Breast epithelium (tissue), 4 donors: ENCODE measurements around the gene PTMS. TPM values are rescaled to one million over a fixed set of nuclear protein-coding genes. Genes with fewer than 3 reads are reported as not detected.

Experiments used
- DNase-seq, 2 donors: peaks; one replicate each; pipeline ENCODE4 v3.0.0-alpha.2; 2019; ENCODE audit warnings: low spot score in 2 of 2
- H3K27ac ChIP-seq, 2 donors: fragments of 200-600 bp; sonication (generic) in 1 of 2; one replicate each; pipeline ENCODE4 v1.5.1; 2016 to 2019; ENCODE audit warnings: mild to moderate bottlenecking in 1 of 2
- H3K27me3 ChIP-seq, 2 donors: fragments of 200-600 bp; sonication (generic) in 1 of 2; one replicate each; pipeline versions ENCODE4 v1.5.1 to v1.6.0; 2017 to 2019; ENCODE audit warnings: control low read depth in 1 of 2, mild to moderate bottlenecking in 1 of 2
- H3K36me3 ChIP-seq: fragments of 200-600 bp; one replicate; pipeline ENCODE4 v1.5.1; 2019
- H3K4me1 ChIP-seq, 2 donors: fragments of 200-600 bp; sonication (generic); one replicate each; pipeline ENCODE4 v1.5.1; 2016 to 2019; ENCODE audit warnings: control low read depth in 1 of 2
- H3K4me3 ChIP-seq, 3 donors: fragments of 200-600 bp; sonication (generic); 1 replicate in 2 of 3; 2 replicates in 1 of 3; pipeline ENCODE4 v1.5.1; 2016 to 2019; ENCODE audit warnings: mild to moderate bottlenecking in 3 of 3, moderate library complexity in 2 of 3
- H3K9me3 ChIP-seq, 2 donors: fragments of 200-600 bp; sonication (generic) in 1 of 2; one replicate each; pipeline ENCODE4 v1.5.1; 2016 to 2019; ENCODE audit warnings: control low read depth in 1 of 2
- POLR2A ChIP-seq: fragments of 450-650 bp; IDR thresholded peaks from one replicate; pipeline ENCODE4 v1.6.1; 2016; ENCODE audit warnings: antibody characterized with exemption, mild to moderate bottlenecking, moderate library complexity
- POLR2AphosphoS5 ChIP-seq, 3 donors: sonication (generic); formaldehyde crosslinking; IDR thresholded peaks; one replicate each; pipeline ENCODE4 v1.6.1; 2017; ENCODE audit warnings: antibody characterized with exemption in 3 of 3
- intact Hi-C: fragments of 100-400 bp; cut with DNase I; formaldehyde crosslinking; loops from one replicate; pipeline ENCODE4 v1.15.1; 2023; ENCODE audit warnings: low total_unique reads
- total RNA-seq, 3 donors: library from RNA; depleted of rRNA; stranded (reverse); fragments of >200 nt; gene quantifications; one replicate each; pipeline ENCODE4 v1.1.0, GENCODE V29; 2016
- TF ChIP-seq, protein P1 (sequence below), 3 donors: fragments of 450-650 bp; IDR thresholded peaks; one replicate each; pipeline ENCODE4 v1.5.1; 2016 to 2017; ENCODE audit warnings: antibody characterized with exemption in 3 of 3, mild to moderate bottlenecking in 3 of 3, moderate library complexity in 3 of 3

Gene PTMS
- total RNA-seq, 3 donors from 2014 or later, result 70.9 to 101 (median 85.8) TPM

DNA sequence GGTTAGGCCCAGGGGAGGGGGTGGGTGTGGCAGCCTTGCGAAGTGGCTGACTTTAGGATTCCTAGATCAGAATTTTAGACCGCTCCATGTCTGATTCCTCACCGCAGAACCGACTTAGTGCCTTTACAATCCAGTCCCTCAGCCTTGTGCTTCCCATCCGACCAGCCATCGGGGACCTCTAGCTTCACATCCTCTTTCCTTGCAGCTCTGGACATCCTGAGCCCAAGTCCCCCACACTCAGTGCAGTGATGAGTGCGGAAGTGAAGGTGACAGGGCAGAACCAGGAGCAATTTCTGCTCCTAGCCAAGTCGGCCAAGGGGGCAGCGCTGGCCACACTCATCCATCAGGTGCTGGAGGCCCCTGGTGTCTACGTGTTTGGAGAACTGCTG lies 41.8 kb upstream of the PTMS start:
- H3K27ac ChIP-seq, result peak overlapping the region; percentile 88 to 91
- intact Hi-C loops, result no loop called here
- TF ChIP-seq POLR2AphosphoS5 (IDR thresholded peaks at IDR 0.05) (no peak), POLR2A (no peak)
- TF ChIP-seq, protein P1, sequence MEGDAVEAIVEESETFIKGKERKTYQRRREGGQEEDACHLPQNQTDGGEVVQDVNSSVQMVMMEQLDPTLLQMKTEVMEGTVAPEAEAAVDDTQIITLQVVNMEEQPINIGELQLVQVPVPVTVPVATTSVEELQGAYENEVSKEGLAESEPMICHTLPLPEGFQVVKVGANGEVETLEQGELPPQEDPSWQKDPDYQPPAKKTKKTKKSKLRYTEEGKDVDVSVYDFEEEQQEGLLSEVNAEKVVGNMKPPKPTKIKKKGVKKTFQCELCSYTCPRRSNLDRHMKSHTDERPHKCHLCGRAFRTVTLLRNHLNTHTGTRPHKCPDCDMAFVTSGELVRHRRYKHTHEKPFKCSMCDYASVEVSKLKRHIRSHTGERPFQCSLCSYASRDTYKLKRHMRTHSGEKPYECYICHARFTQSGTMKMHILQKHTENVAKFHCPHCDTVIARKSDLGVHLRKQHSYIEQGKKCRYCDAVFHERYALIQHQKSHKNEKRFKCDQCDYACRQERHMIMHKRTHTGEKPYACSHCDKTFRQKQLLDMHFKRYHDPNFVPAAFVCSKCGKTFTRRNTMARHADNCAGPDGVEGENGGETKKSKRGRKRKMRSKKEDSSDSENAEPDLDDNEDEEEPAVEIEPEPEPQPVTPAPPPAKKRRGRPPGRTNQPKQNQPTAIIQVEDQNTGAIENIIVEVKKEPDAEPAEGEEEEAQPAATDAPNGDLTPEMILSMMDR (IDR thresholded peaks at IDR 0.05), result no peak

DNA sequence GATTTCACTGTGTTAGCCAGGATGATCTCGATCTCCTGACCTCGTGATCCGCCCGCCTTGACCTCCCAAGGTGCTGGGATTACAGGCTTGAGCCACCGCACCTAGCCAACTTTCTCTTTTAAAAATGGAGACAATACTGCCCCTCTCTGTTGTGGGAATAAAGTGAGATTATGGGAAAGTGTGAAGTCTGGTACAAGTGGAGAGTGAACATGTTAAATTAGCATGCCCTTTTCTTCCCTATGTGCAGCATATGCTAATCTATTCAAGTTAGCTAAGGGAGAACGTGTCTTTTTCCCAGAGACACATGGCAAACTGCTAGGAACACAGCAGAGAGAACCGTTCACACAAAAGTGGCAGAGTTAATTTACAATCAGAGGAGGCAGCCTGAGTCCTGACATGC lies 40.8 kb upstream of the PTMS start:
- H3K27ac ChIP-seq, result no peak overlapping the region
- TF ChIP-seq POLR2AphosphoS5 (IDR thresholded peaks at IDR 0.05), result no peak
- TF ChIP-seq, protein P1 (IDR thresholded peaks at IDR 0.05), result no peak
- no peak for TF ChIP-seq POLR2A
- intact Hi-C loops, result no loop called here
- no peaks in the 10 kb centered on the region for H3K27me3 ChIP-seq
- no peak overlapping the region for H3K4me3 ChIP-seq
- no peaks in the 10 kb centered on the region for H3K9me3 ChIP-seq
- peaks cover 6 to 7% of the 10 kb centered on the region in 2 donors for H3K4me1 ChIP-seq
- H3K36me3 ChIP-seq, result peaks cover 9% of the 10 kb centered on the region
- no peak for DNase-seq

More for the DNA sequence above, 41.8 kb upstream of the PTMS start:
- H3K4me3 ChIP-seq, result peak overlapping the region; percentile 59 to 74 (median 72)
- H3K4me1 ChIP-seq, result peaks cover 6 to 7% of the 10 kb centered on the region in 2 donors
- no peaks in the 10 kb centered on the region for H3K27me3 ChIP-seq
- no peaks in the 10 kb centered on the region for H3K9me3 ChIP-seq
- H3K36me3 ChIP-seq, result peaks cover 8% of the 10 kb centered on the region
- DNase-seq, result no peak

DNA sequence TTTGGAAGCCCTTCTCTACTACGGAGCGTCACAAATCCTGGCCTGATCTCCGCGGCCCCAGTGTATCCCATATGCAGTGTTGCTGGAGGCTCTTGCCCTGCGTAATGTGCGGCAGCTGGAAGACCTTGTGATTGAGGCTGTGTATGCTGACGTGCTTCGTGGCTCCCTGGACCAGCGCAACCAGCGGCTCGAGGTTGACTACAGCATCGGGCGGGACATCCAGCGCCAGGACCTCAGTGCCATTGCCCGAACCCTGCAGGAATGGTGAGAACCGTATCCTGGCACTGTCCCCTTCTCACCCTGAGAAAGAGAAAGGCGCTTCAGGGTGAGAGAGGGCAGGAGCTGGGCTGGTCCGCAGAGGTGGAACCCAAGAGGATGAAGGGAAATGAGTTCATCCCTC lies 37.0 kb upstream of the PTMS start:
- no peak for DNase-seq
- Histone ChIP-seq H3K4me1 (peaks cover 6 to 7% of the 10 kb centered on the region in 2 donors), H3K4me3 (no peak overlapping the region), H3K36me3 (peaks cover 15% of the 10 kb centered on the region), H3K27me3 (no peaks in the 10 kb centered on the region), H3K27ac (no peak overlapping the region), H3K9me3 (no peaks in the 10 kb centered on the region)
- TF ChIP-seq, protein P1 (IDR thresholded peaks at IDR 0.05), result no peak
- TF ChIP-seq POLR2AphosphoS5 (IDR thresholded peaks at IDR 0.05), result no peak
- intact Hi-C loops, result no loop called here

DNA sequence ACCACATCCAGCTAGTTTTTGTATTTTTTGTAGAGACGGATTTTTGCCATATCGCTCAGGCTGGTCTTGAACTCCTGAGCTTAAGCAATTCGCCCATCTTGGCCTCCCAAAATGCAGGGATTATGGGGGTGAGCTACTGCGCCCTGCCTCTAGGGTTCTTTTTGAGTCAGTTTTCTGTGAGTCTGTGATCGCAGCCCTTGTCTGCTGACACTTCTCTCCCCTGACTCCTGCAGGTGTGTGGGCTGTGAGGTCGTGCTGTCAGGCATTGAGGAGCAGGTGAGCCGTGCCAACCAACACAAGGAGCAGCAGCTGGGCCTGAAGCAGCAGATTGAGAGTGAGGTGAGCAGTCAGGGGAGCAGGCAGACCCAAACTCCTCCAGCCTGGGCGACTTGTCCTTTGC lies 36.0 kb upstream of the PTMS start:
- TF ChIP-seq POLR2A (no peak), POLR2AphosphoS5 (IDR thresholded peaks at IDR 0.05) (no peak)
- TF ChIP-seq, protein P1 (IDR thresholded peaks at IDR 0.05), result no peak
- DNase-seq, result no peak
- Histone ChIP-seq H3K27ac (no peak overlapping the region), H3K27me3 (no peaks in the 10 kb centered on the region), H3K9me3 (no peaks in the 10 kb centered on the region), H3K36me3 (peaks cover 15% of the 10 kb centered on the region), H3K4me3 (no peak overlapping the region), H3K4me1 (no peaks in the 10 kb centered on the region)
- intact Hi-C loops, result no loop called here

DNA sequence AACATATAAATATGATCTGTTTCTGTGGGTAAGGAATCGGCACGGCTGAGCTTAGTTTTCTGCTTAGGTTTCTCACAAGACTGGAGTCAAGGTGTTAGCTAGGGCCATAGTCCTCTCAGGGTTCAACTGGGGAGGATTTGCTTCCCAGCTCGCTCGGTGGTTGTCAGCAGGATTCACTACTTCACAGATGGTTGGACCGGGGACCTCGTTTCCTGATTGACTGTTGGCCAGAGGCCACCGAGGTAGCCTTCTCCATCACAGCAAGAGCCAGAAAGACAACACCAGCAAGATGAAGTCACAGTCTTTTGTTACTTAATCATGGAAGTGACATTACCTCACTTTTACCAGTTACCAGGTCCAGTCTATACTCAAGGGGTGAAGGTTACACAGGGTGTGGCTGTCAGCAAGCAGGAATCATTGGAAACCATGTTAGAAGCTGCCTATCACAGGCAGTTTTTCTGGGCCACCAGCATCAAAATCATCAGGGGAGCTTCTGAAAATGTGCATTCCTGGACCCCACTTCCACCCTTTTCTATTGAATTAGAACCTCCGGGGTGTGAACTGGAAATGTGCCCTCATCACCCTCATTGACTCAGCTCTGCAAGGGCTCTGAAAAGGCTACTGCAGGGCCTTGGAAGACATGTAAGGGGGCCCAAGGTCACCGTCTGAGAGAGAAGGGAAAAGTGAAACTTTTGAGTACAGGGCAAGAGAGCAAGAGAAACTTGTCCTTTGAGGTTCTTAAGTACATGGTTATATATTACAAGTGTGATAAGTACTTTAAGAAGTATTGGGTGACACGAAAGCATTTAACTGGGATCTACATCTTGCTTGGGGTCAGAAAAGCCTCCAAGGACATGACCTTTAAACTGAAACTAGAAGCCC lies 31.4 kb upstream of the PTMS start:
- Histone ChIP-seq H3K4me1 (no peaks in the 10 kb centered on the region), H3K4me3 (no peak overlapping the region), H3K27me3 (no peaks in the 10 kb centered on the region), H3K9me3 (no peaks in the 10 kb centered on the region), H3K36me3 (peaks cover 7% of the 10 kb centered on the region), H3K27ac (no peak overlapping the region)
- TF ChIP-seq, protein P1 (IDR thresholded peaks at IDR 0.05), result no peak
- TF ChIP-seq POLR2AphosphoS5 (IDR thresholded peaks at IDR 0.05) (no peak), POLR2A (no peak)
- no peak for DNase-seq
- intact Hi-C loops, result no loop called here
